ENCODE data around the gene WWOX. TPM values are rescaled to one million over a fixed set of nuclear protein-coding genes. Genes with fewer than 3 reads are reported as not detected.

WWOX gene
- total RNA-seq, 3 donors from 2014 or later (not counting 1 experiment from before 2014, with no cell fraction given), result 21.0 to 29.8 (median 27.0) TPM

GRCh38 chr16:79041206-79041605 lies 941.8 kb downstream of the WWOX start:
- ATAC-seq (no peak), DNase-seq (no peak)
- H3K4me3 Mint-ChIP-seq, result no peak overlapping the region
- intact Hi-C loops (cut with micrococcal nuclease), result no loop called here
- no peak overlapping the region for H3K27ac ChIP-seq (ENCODE audit: low read length)
- no peaks in the 10 kb centered on the region for H3K36me3 Mint-ChIP-seq
- peaks cover 13% of the 10 kb centered on the region for H3K4me1 ChIP-seq (ENCODE audit: control insufficient read depth, insufficient read depth, low read length)
- H3K27ac Mint-ChIP-seq, result no peak overlapping the region
- H3K27me3 Mint-ChIP-seq (ENCODE audit: low read depth in 2 of 2), result no peaks in the 10 kb centered on the region
- peaks cover 23 to 33% of the 10 kb centered on the region in 2 donors for H3K4me1 Mint-ChIP-seq
- H3K9me3 Mint-ChIP-seq, result no peaks in the 10 kb centered on the region
- H3K9me3 ChIP-seq (ENCODE audit: control insufficient read depth, insufficient read depth, low read length), result no peaks in the 10 kb centered on the region
- TF ChIP-seq, protein P1, sequence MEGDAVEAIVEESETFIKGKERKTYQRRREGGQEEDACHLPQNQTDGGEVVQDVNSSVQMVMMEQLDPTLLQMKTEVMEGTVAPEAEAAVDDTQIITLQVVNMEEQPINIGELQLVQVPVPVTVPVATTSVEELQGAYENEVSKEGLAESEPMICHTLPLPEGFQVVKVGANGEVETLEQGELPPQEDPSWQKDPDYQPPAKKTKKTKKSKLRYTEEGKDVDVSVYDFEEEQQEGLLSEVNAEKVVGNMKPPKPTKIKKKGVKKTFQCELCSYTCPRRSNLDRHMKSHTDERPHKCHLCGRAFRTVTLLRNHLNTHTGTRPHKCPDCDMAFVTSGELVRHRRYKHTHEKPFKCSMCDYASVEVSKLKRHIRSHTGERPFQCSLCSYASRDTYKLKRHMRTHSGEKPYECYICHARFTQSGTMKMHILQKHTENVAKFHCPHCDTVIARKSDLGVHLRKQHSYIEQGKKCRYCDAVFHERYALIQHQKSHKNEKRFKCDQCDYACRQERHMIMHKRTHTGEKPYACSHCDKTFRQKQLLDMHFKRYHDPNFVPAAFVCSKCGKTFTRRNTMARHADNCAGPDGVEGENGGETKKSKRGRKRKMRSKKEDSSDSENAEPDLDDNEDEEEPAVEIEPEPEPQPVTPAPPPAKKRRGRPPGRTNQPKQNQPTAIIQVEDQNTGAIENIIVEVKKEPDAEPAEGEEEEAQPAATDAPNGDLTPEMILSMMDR (IDR thresholded peaks at IDR 0.05), result no peak
- no peak overlapping the region for H3K4me3 ChIP-seq (ENCODE audit: low read length)
- H3K36me3 ChIP-seq (ENCODE audit: control insufficient read depth, insufficient read depth, low read length), result no peaks in the 10 kb centered on the region
- 97% methylated on average over 8 of the region's 8 CpGs for WGBS (ENCODE audit: insufficient coverage)
- H3K27me3 ChIP-seq (ENCODE audit: control insufficient read depth, insufficient read depth, low read length), result no peaks in the 10 kb centered on the region

GRCh38 chr16:79042141-79042540 lies 942.7 kb downstream of the WWOX start:
- 100% methylated on average over 1 of the region's 2 CpGs for WGBS (ENCODE audit: insufficient coverage)
- no peaks in the 10 kb centered on the region for H3K36me3 Mint-ChIP-seq

GRCh38 chr16:79042886-79043285 lies 943.4 kb downstream of the WWOX start:
- Histone ChIP-seq H3K9me3 (ENCODE audit: control insufficient read depth, insufficient read depth, low read length) (no peaks in the 10 kb centered on the region), H3K27me3 (ENCODE audit: control insufficient read depth, insufficient read depth, low read length) (no peaks in the 10 kb centered on the region), H3K36me3 (ENCODE audit: control insufficient read depth, insufficient read depth, low read length) (no peaks in the 10 kb centered on the region), H3K4me1 (ENCODE audit: control insufficient read depth, insufficient read depth, low read length) (peaks cover 13% of the 10 kb centered on the region), H3K27ac (ENCODE audit: low read length) (no peak overlapping the region), H3K4me3 (ENCODE audit: low read length) (no peak overlapping the region)
- DNase-seq (peak in 1 of 2 donors; percentile 55), ATAC-seq (no peak)
- Mint-ChIP-seq H3K4me1 (peaks cover 17 to 23% of the 10 kb centered on the region in 2 donors), H3K4me3 (no peak overlapping the region), H3K9me3 (no peaks in the 10 kb centered on the region), H3K27ac (peak overlapping the region in 1 of 2 donors; percentile 2), H3K27me3 (ENCODE audit: low read depth in 2 of 2) (no peaks in the 10 kb centered on the region), H3K36me3 (no peaks in the 10 kb centered on the region)
- WGBS (ENCODE audit: insufficient coverage), result 23% methylated on average over 3 of the region's 3 CpGs
- TF ChIP-seq, protein P1 (IDR thresholded peaks at IDR 0.05), result no peak
- intact Hi-C loops (cut with micrococcal nuclease), result no loop called here

More at GRCh38 chr16:79042141-79042540, 942.7 kb downstream of the WWOX start:
- TF ChIP-seq, protein P1 (IDR thresholded peaks at IDR 0.05), result no peak
- Mint-ChIP-seq H3K4me3 (no peak overlapping the region), H3K4me1 (peaks cover 23 to 31% of the 10 kb centered on the region in 2 donors), H3K27me3 (ENCODE audit: low read depth in 2 of 2) (no peaks in the 10 kb centered on the region), H3K27ac (no peak overlapping the region), H3K9me3 (no peaks in the 10 kb centered on the region)
- no peaks in the 10 kb centered on the region for H3K9me3 ChIP-seq (ENCODE audit: control insufficient read depth, insufficient read depth, low read length)
- no peak for ATAC-seq
- peaks cover 13% of the 10 kb centered on the region for H3K4me1 ChIP-seq (ENCODE audit: control insufficient read depth, insufficient read depth, low read length)
- H3K27ac ChIP-seq (ENCODE audit: low read length), result no peak overlapping the region
- no peak overlapping the region for H3K4me3 ChIP-seq (ENCODE audit: low read length)
- intact Hi-C loops (cut with micrococcal nuclease), result no loop called here
- no peak for DNase-seq
- no peaks in the 10 kb centered on the region for H3K27me3 ChIP-seq (ENCODE audit: control insufficient read depth, insufficient read depth, low read length)
- H3K36me3 ChIP-seq (ENCODE audit: control insufficient read depth, insufficient read depth, low read length), result no peaks in the 10 kb centered on the region

GRCh38 chr16:79045191-79045590 lies 945.7 kb downstream of the WWOX start:
- WGBS (ENCODE audit: insufficient coverage), result 92% methylated on average over 2 of the region's 2 CpGs
- Histone ChIP-seq H3K9me3 (ENCODE audit: control insufficient read depth, insufficient read depth, low read length) (no peaks in the 10 kb centered on the region), H3K36me3 (ENCODE audit: control insufficient read depth, insufficient read depth, low read length) (no peaks in the 10 kb centered on the region), H3K4me3 (ENCODE audit: low read length) (no peak overlapping the region), H3K27ac (ENCODE audit: low read length) (no peak overlapping the region), H3K27me3 (ENCODE audit: control insufficient read depth, insufficient read depth, low read length) (no peaks in the 10 kb centered on the region), H3K4me1 (ENCODE audit: control insufficient read depth, insufficient read depth, low read length) (peaks cover 13% of the 10 kb centered on the region)
- Mint-ChIP-seq H3K9me3 (no peaks in the 10 kb centered on the region), H3K4me3 (no peak overlapping the region), H3K36me3 (no peaks in the 10 kb centered on the region), H3K27ac (no peak overlapping the region), H3K4me1 (peaks cover 15 to 24% of the 10 kb centered on the region in 2 donors), H3K27me3 (ENCODE audit: low read depth in 2 of 2) (no peaks in the 10 kb centered on the region)
- DNase-seq (no peak), ATAC-seq (no peak)
- intact Hi-C loops (cut with micrococcal nuclease), result no loop called here
- TF ChIP-seq, protein P1 (IDR thresholded peaks at IDR 0.05), result no peak

Measured in natural killer cell (primary cell).